Retinal pigment epithelial cell (primary cell): ENCODE measurements around the gene FGB.
A peak's percentile ranks its signal among the peaks of the same experiment; 100 is the strongest.

Experiments used
- DNase-seq: peaks from one replicate; pipeline ENCODE4 v3.0.0-alpha.2; 2010; ENCODE audit warnings: low read depth
- H3K4me3 ChIP-seq: 2 replicates; pipeline ENCODE4 v1.5.1; 2011; ENCODE audit warnings: mild to moderate bottlenecking, low read length, control low read depth, moderate library complexity
- TF ChIP-seq, protein P1 (sequence below): conservative IDR thresholded peaks from 2 replicates; pipeline ENCODE4 v1.5.1; 2011; ENCODE audit warnings: low read depth, low read length, control low read depth, inconsistent platforms

Gene FGB

DNA sequence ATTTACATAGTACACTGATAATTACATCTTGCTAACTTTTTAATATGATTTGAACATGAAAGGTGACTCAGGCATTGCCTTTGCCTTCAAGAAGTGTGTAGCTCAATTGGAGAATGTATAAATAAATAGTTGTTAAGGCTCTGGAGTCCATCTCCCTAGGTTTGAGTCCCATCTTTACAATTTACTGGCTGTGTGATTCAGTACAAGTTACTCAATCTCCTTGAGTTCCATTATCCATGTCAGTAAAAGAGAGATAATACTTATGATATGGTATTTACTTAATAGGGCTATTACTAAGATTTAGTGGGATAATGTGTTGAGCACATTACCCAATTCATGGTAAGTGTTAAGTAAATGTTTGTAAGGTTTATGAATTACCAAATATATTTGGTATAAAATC is 51.5 kb downstream of the FGB start:
- DNase-seq = no peak
- TF ChIP-seq, protein P1, sequence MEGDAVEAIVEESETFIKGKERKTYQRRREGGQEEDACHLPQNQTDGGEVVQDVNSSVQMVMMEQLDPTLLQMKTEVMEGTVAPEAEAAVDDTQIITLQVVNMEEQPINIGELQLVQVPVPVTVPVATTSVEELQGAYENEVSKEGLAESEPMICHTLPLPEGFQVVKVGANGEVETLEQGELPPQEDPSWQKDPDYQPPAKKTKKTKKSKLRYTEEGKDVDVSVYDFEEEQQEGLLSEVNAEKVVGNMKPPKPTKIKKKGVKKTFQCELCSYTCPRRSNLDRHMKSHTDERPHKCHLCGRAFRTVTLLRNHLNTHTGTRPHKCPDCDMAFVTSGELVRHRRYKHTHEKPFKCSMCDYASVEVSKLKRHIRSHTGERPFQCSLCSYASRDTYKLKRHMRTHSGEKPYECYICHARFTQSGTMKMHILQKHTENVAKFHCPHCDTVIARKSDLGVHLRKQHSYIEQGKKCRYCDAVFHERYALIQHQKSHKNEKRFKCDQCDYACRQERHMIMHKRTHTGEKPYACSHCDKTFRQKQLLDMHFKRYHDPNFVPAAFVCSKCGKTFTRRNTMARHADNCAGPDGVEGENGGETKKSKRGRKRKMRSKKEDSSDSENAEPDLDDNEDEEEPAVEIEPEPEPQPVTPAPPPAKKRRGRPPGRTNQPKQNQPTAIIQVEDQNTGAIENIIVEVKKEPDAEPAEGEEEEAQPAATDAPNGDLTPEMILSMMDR = no peak
- no peak overlapping the region for H3K4me3 ChIP-seq

DNA sequence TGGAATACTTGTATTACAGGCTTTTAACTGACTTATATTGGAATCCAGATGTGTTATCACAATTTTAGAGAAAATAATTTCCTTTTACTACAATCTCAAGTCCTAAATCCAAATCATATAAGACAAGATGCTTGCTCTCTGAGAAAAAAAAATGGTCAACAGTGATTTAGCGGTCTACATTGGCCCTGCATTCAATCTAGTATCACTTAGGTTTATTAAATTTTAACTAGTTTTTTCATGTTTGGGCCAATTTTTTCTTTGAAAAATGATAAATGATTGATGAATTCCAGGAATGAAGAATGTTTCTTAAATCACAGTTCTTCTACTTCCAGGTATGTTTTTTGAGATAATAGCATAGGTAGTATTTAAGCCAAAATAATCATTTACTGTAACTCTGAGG is 52.4 kb downstream of the FGB start:
- TF ChIP-seq, protein P1 = no peak
- no peak for DNase-seq
- H3K4me3 ChIP-seq = no peak overlapping the region

DNA sequence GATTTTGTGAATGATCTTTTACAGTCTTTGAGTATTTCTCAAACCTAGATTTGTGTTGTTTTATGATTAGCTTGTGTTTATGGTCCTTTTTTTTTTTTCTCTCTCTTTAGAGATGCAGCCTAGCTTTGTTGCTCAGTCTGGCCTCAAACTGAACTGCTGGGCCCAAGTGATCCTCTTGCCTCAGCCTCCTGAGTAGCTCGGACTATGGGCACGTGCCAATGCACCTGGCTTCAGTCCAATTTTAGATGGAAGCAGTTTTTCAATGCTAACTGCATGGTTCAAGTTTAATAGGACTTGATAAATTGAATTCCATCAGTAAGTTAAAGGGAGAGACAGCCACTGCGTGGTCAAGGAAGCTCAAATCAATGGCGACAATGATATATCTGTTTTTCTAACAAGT is 53.5 kb downstream of the FGB start:
- TF ChIP-seq, protein P1 = no peak
- no peak for DNase-seq
- no peak overlapping the region for H3K4me3 ChIP-seq

DNA sequence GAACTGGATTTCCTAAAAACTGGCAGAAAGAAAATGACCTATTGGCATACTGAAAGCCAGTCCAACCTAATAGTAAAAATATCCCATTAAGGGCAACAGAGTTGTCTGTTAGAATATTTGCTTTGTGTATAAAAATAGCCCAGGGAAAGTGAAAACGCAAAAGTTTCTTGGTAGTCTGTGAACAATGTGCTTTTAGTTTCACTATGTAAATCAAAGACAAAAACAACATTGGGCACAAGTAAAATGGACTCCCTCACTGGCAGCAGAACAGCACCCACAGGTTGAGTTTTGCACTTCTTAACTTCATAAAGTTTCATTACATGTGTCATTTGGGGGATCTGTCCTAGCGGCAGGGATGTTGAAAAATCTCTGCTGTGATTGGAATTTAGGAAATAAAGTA is 53.9 kb downstream of the FGB start:
- TF ChIP-seq, protein P1 = no peak
- no peak for DNase-seq
- no peak overlapping the region for H3K4me3 ChIP-seq

DNA sequence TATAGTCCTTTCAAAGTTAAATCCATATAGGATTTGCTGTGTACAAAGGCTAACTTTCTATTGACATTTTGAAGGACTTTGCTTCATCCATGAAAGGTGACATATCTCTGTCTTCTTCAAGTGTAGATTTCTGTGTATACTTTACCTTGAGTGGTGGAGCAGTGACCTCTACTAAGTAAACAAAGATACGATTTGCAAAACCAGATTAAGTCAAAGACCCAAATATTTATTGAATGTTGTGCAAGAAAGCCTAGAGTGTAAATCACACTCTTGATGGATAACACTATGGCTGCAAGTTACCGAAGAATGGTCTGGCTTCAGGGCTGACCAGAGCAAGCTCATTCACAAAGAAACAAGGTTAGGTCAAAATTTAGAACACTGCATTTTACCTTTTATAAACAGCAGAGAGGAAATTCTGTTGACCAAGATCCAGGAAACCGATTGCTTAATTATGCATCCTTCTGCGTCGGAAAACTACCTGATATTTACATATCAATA is 55.1 kb downstream of the FGB start:
- H3K4me3 ChIP-seq = no peak overlapping the region
- DNase-seq = no peak
- TF ChIP-seq, protein P1 = no peak

DNA sequence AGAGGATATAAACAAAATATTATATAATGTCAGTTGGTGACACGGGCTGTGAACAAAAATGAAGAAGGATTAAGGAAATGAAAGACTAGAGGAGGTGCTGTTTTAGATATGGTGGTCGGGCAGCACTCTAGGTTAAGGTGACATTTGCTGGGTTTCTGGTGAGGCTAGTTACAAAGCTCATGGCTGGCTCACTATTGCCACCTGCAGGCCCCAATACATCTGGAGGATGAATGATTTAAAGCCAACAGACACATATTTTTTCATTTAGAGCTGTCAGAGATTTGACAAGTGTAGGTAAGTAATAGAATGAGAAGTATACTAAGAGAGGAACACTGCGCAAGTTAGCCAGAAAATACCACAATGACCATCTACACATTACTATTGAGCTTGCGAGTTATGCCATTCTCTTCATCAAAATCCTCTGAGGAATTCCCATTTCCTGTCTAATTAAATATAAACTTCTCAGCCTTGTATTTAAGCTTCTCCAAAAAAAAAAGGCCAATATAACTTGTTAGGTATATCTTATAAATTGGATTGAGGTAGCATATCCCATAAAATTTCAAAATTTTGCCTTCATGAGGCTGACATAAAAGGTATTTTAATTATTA is 56.0 kb downstream of the FGB start:
- TF ChIP-seq, protein P1 = peak; percentile 84
- no peak for DNase-seq
- H3K4me3 ChIP-seq = no peak overlapping the region

DNA sequence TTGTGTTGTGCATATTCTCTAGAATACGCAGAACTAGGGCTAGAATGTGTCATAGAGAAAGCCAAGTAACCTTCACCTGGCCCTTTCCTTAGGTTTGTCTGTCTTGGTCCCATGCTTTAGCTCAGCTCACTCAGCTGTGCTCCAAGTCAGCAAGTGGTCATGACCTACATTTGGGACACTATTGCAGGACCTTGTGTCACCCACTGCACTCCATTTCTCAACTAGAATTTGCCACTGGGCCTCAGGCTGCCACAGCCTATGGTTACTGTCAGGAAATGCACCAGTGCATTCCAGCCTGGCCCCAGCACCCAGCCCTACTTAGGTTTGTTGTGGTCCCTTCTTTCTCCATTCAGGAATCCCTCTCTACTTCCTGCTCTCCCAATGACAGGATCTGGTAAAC is 57.3 kb downstream of the FGB start:
- TF ChIP-seq, protein P1 = no peak
- H3K4me3 ChIP-seq = no peak overlapping the region
- DNase-seq = no peak
